ENCODE measurements around the gene WDR6.
"Not testable (repeated sequence)": the region's sequence is repeated elsewhere in the genome, so short reads cannot be mapped to it uniquely, and the experiment has no call there.

The WDR6 gene

GRCh38 chr3:48990636-48991469, 16.3 kb upstream of the WDR6 start:
- no peak for DNase-seq (ENCODE audit: low read depth)

GRCh38 chr3:48991851-48992545, 15.2 kb upstream of the WDR6 start:
- no peak for DNase-seq (ENCODE audit: low read depth)

GRCh38 chr3:48993834-48994233, 13.4 kb upstream of the WDR6 start:
- no peak for DNase-seq (ENCODE audit: low read depth)

DNA sequence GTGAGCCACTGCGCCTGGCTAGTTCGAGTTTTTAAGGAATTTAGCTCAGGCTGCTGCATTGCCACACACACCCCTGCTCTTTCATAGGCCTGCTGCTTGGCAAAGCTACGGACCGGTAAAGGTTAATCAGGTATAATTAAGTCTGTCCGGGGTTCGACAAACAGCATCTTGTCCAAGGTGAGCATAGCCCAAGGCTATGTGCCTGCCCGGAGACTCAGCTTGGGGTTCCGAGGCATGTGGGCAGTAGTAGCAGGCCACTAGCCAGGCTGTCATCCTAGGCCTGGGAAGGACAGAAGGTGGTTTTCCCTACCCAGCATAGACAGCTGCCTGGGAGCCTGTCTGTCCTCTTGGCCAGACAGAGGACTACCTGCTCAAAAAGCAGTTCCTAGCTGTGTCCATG, 10.6 kb upstream of the WDR6 start:
- no peak for DNase-seq (ENCODE audit: low read depth)

- no peak for DNase-seq (ENCODE audit: low read depth)
Observed at GRCh38 chr3:48997102-48997635, 10.0 kb upstream of the WDR6 start.

GRCh38 chr3:48997714-48998637, 9.2 kb upstream of the WDR6 start:
- DNase-seq (ENCODE audit: low read depth), result no peak

GRCh38 chr3:48999085-48999858, 7.9 kb upstream of the WDR6 start:
- no peak for DNase-seq (ENCODE audit: low read depth)

DNA sequence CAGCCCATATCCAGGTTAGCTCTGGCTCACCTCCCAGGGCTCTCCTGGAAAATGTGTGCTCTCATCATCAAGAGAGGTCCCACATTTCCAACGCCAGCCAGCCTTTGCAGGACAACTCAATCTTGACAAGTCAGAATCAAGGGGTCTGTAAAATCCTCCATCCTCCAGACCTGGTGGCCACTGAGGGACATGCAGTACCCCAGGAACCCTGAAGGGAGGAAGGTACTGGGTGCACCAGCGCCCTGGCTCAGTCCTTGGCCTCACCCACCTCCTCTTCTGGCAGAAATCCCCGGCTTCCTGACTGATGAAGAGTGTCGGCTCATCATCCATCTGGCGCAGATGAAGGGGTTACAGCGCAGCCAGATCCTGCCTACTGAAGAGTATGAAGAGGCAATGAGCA, 6.0 kb upstream of the WDR6 start:
- no peak for DNase-seq (ENCODE audit: low read depth)

GRCh38 chr3:49004352-49005302, 2.6 kb upstream of the WDR6 start:
- no peak for DNase-seq (ENCODE audit: low read depth)

GRCh38 chr3:49005303-49005680, 1.9 kb upstream of the WDR6 start:
- no peak for DNase-seq (ENCODE audit: low read depth)

DNA sequence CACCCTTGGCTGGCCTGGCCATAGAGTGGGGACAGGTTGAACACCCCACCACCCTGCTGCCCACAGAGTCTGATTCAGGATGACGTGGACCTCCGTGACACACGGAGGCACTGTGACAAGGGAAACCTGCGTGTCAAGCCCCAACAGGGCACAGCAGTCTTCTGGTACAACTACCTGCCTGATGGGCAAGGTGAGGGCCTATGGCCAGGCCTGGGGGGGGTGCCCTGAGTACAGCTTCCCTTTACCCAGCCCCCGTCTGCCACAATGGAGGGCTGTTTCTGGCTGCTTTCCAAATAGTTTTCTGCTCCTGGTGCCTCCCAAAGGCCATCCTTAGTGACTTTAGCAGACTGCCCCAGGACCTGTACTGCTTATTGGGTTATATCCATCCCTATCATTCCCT, 1.2 kb upstream of the WDR6 start:
- DNase-seq (ENCODE audit: low read depth), result no peak

GRCh38 chr3:49006408-49007067, 653 bp upstream of the WDR6 start:
- no peak for DNase-seq (ENCODE audit: low read depth)

DNA sequence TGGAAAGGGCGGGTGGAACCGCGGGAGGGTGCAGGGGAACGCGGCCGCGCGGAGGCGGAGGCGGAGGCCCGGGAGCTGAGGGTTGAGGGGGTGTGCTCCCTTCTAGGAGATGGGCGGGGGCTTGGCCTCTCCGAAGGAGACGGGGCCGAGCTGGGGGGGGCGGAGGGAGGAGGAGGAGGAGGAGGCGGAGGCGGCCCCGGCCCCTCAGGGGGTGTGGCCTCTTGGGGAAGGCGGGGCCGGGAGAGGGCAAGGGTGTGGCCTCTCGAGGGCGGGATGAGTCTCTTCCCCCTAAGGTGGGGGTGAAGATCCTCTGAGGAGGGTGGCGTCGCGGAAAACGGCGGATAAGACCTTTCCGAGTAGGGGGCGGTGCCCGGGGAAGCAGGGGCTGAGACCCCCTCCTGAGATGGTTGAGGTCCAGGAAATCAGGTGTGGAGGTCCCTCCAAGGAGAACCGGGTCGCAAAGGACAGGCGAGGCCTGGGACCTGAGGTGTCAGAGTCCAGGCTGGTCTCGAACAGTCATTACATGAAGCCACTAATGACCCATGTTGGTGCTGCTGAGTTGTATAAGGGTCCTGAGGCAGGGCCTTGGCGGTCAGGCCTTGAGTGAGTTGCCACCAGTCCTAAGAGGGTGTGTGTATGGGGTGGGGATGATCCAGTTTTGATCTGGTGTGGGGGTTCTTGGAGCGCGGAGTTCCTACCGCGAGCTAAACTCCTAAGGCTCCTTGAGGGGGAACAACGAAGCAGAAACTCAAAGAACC, 759 bp downstream of the WDR6 start:
- DNase-seq (ENCODE audit: low read depth), result peak; percentile 75

GRCh38 chr3:49008627-49009026, 1.4 kb downstream of the WDR6 start:
- DNase-seq (ENCODE audit: low read depth), result not testable (repeated sequence)

GRCh38 chr3:49009396-49009795, 2.2 kb downstream of the WDR6 start:
- DNase-seq (ENCODE audit: low read depth), result no peak

GRCh38 chr3:49012441-49013017, 5.3 kb downstream of the WDR6 start:
- no peak for DNase-seq (ENCODE audit: low read depth)

DNA sequence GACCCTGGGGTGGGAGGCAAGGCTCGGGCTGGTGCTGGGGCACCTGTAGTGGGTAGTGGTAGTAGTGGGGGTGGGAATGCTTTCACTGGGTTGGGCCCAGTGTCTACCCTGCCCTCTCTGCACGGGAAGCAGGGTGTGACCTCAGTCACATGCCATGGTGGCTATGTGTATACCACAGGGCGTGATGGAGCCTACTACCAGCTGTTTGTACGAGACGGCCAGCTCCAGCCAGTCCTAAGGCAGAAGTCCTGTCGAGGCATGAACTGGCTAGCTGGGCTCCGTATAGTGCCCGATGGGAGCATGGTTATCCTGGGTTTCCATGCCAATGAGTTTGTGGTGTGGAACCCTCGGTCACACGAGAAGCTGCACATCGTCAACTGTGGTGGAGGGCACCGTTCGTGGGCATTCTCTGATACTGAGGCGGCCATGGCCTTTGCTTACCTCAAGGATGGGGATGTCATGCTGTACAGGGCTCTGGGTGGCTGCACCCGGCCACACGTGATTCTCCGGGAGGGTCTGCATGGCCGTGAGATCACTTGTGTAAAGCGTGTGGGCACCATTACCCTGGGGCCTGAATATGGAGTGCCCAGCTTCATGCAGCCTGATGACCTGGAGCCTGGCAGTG, 6.0 kb downstream of the WDR6 start:
- no peak for DNase-seq (ENCODE audit: low read depth)
